Adrenal gland (tissue), 12 donors: Measurements from ENCODE around the gene SLC31A2. TPM values are rescaled to one million over a fixed set of nuclear protein-coding genes. Genes with fewer than 3 reads are reported as not detected.

ENCODE experiments used
- DNase-seq, 7 donors: peaks; one replicate each; pipeline ENCODE4 v3.0.0-alpha.2; 2019 to 2020
- H3K27ac ChIP-seq, 5 donors: fragments of 200-600 bp; sonication (generic) in 4 of 5; 1 replicate in 3 of 5; 2 replicates in 2 of 5; pipeline versions ENCODE4 v1.5.1 to v1.8.0; 2016 to 2020; ENCODE audit warnings: mild to moderate bottlenecking in 1 of 5
- H3K27me3 ChIP-seq: fragments of 200-600 bp; 2 replicates; pipeline ENCODE4 v1.8.0; 2021
- H3K36me3 ChIP-seq, 2 donors: fragments of 200-600 bp; replicated peaks in 1 of 2; 1 replicate in 1 of 2; 2 replicates in 1 of 2; pipeline versions ENCODE4 v1.5.1 to v1.8.0; 2018 to 2022
- H3K4me1 ChIP-seq, 2 donors: fragments of 200-600 bp; replicated peaks in 1 of 2; 1 replicate in 1 of 2; 2 replicates in 1 of 2; pipeline versions ENCODE4 v1.5.1 to v1.8.0; 2018 to 2021
- H3K4me3 ChIP-seq, 4 donors: fragments of 200-600 bp; sonication (generic) in 3 of 4; one replicate each; pipeline ENCODE4 v1.5.1; 2016 to 2018
- H3K9me3 ChIP-seq, 3 donors: fragments of 200-600 bp; sonication (generic) in 1 of 3; replicated peaks in 1 of 3; 1 replicate in 2 of 3; 2 replicates in 1 of 3; pipeline versions ENCODE4 v1.5.1 to v1.8.0; 2016 to 2021
- POLR2A ChIP-seq, 2 donors: fragments of 450-650 bp; IDR thresholded peaks; one replicate each; pipeline ENCODE4 v1.6.1; 2017; ENCODE audit warnings: antibody characterized with exemption in 2 of 2, mild to moderate bottlenecking in 2 of 2, moderate library complexity in 1 of 2
- WGBS, 4 donors: extraction: QIAGEN DNeasy Blood & Tissue Kit in 2 of 4; methylation state at CpG; one replicate each; pipeline versions ENCODE4 v1.1.5 to v1.1.7; 2013 to 2017; 5-methylcytosine and 5-hydroxymethylcytosine counted together
- intact Hi-C, 2 donors: fragments of 100-400 bp; cut with DNase I; formaldehyde crosslinking; loops; one replicate each; pipeline versions ENCODE4 v1.14.1 to v1.15.0; 2022 to 2023
- polyA plus RNA-seq, 3 donors: library from polyadenylated mRNA; stranded (reverse); fragments of 200-250 nt in 2 of 3; fragments of 350-450 nt in 1 of 3; fragmentation: Illumina TruSeq in 1 of 3; extraction: RNeasy Lipid Tissue Mini Kit (QIAGEN cat#74804) in 1 of 3; gene quantifications; one replicate each; pipeline ENCODE4 v1.2.3, GENCODE V29; 2013 to 2014
- total RNA-seq, 9 donors: library from RNA; depleted of rRNA in 4 of 9; stranded (reverse); fragments of >200 nt in 4 of 9; fragments of 120-200 nt in 1 of 9; fragmentation: NEBNext Ultra II Directional in 1 of 9; extraction: Animal tissue kit (Norgen Biotek cat#: 25700) in 1 of 9; gene quantifications; one replicate each; pipeline versions ENCODE4 v1.1.0 to v1.2.4, GENCODE V29; 2013 to 2023
- TF ChIP-seq, protein P1 (sequence below), 6 experiments: fragments of 450-650 bp in 4 of 6; fragments of 200-600 bp in 2 of 6; sonication (generic) in 1 of 6; IDR thresholded peaks; 1 replicate in 5 of 6; 2 replicates in 1 of 6; pipeline versions ENCODE4 v1.5.1 to v1.8.0; 2016 to 2021; ENCODE audit warnings: antibody characterized with exemption in 6 of 6, mild to moderate bottlenecking in 2 of 6, moderate library complexity in 1 of 6
- donor health status: healthy with polysubstance abuse.
- donor health status: Bipolar disorder and iron deficiency.
- donor health status: DM: yes; HTN: yes; CAD: no.
- donor health status: DM: no; HTN: no; CAD: no.
- donor health status: DM: no; HTN: no; CAD: no.
- donor health status: DM: yes; HTN: yes; CAD: no.

Gene SLC31A2
- total and polyA plus RNA-seq, 12 donors: 9.1 to 50.8 (median 20.9) TPM

- Histone ChIP-seq H3K4me1 (peaks cover 0 to 12% of the 10 kb centered on the region in 2 donors), H3K9me3 (no peaks in the 10 kb centered on the region), H3K36me3 (peaks cover 0 to 91% of the 10 kb centered on the region in 2 donors), H3K4me3 (no peak overlapping the region), H3K27me3 (no peaks in the 10 kb centered on the region), H3K27ac (peak overlapping the region in 2 of 5 donors; percentile 7 to 31)
- peak in 6 of 7 donors; percentile 58 to 83 (median 74) for DNase-seq
- WGBS, 4 donors: 67 to 82% (median 71%) methylated on average over 4 of the region's 4 CpGs
- TF ChIP-seq, protein P1, sequence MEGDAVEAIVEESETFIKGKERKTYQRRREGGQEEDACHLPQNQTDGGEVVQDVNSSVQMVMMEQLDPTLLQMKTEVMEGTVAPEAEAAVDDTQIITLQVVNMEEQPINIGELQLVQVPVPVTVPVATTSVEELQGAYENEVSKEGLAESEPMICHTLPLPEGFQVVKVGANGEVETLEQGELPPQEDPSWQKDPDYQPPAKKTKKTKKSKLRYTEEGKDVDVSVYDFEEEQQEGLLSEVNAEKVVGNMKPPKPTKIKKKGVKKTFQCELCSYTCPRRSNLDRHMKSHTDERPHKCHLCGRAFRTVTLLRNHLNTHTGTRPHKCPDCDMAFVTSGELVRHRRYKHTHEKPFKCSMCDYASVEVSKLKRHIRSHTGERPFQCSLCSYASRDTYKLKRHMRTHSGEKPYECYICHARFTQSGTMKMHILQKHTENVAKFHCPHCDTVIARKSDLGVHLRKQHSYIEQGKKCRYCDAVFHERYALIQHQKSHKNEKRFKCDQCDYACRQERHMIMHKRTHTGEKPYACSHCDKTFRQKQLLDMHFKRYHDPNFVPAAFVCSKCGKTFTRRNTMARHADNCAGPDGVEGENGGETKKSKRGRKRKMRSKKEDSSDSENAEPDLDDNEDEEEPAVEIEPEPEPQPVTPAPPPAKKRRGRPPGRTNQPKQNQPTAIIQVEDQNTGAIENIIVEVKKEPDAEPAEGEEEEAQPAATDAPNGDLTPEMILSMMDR (IDR thresholded peaks at IDR 0.05): no peak
- TF ChIP-seq POLR2A (IDR thresholded peaks at IDR 0.05): no peak
- intact Hi-C loops: no loop called here
Observed at GRCh38 chr9:113164536-113165300, 13.9 kb downstream of the SLC31A2 start.

- Histone ChIP-seq H3K27me3 (no peaks in the 10 kb centered on the region), H3K27ac (no peak overlapping the region), H3K36me3 (peaks cover 0 to 96% of the 10 kb centered on the region in 2 donors), H3K4me1 (peaks cover 0 to 12% of the 10 kb centered on the region in 2 donors), H3K9me3 (no peaks in the 10 kb centered on the region), H3K4me3 (no peak overlapping the region)
- 94 to 96% (median 94%) methylated on average over 3 to 4 of the region's 4 CpGs for WGBS, 4 donors
- DNase-seq: no peak
- no peak for TF ChIP-seq POLR2A (IDR thresholded peaks at IDR 0.05)
- TF ChIP-seq, protein P1 (IDR thresholded peaks at IDR 0.05): no peak
- intact Hi-C loops: no loop called here
Observed at GRCh38 chr9:113166039-113166438, 15.2 kb downstream of the SLC31A2 start.

DNA sequence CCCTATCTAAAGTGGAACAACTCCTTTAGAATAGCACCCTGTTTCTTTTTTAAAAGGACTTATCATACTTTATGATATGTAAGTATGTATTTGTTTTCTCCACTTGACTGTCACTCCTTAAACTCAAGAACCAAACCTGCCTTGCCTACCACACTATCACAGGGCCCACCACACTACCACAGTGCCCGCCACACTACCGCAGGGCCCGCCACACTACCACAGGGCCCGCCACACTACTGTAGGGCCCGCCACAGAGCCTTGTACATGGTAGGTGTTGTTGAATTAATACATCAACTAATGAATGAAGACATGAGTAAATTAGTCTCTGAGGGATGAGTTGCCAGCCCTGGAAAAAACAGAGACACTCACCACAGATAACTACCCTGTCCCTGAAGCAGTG is 18.0 kb downstream of the SLC31A2 start:
- TF ChIP-seq, protein P1 (IDR thresholded peaks at IDR 0.05): no peak
- no peak for TF ChIP-seq POLR2A (IDR thresholded peaks at IDR 0.05)
- peaks cover 0 to 12% of the 10 kb centered on the region in 2 donors for H3K4me1 ChIP-seq
- intact Hi-C loops: no loop called here
- WGBS, 4 donors: 96 to 100% (median 100%) methylated on average over 5 of the region's 5 CpGs
- no peak overlapping the region for H3K27ac ChIP-seq
- H3K27me3 ChIP-seq: no peaks in the 10 kb centered on the region
- H3K36me3 ChIP-seq: peaks cover 0 to 98% of the 10 kb centered on the region in 2 donors
- no peak for DNase-seq
- H3K9me3 ChIP-seq: no peaks in the 10 kb centered on the region
- H3K4me3 ChIP-seq: no peak overlapping the region

GRCh38 chr9:113173341-113173740 is 22.5 kb downstream of the SLC31A2 start:
- intact Hi-C loops: no loop called here
- Histone ChIP-seq H3K4me1 (no peaks in the 10 kb centered on the region), H3K27ac (no peak overlapping the region), H3K4me3 (no peak overlapping the region), H3K9me3 (no peaks in the 10 kb centered on the region), H3K36me3 (peaks cover 0 to 91% of the 10 kb centered on the region in 2 donors), H3K27me3 (no peaks in the 10 kb centered on the region)
- no peak for TF ChIP-seq POLR2A (IDR thresholded peaks at IDR 0.05)
- TF ChIP-seq, protein P1 (IDR thresholded peaks at IDR 0.05): no peak
- no peak for DNase-seq
- WGBS, 4 donors: 79 to 92% (median 91%) methylated on average over 3 of the region's 3 CpGs
